Measurements from ENCODE around the gene UBE2J2. TPM values are rescaled to one million over a fixed set of nuclear protein-coding genes. Genes with fewer than 3 reads are reported as not detected.

Gene UBE2J2
- total and polyA plus RNA-seq, 9 donors, result 35.8 to 55.6 (median 41.2) TPM

GRCh38 chr1:1307923-1308755, 34.5 kb upstream of the UBE2J2 start, which contains the start of the genes ACAP3 and PUSL1:
Gene ACAP3 (minus strand): TSS chr1:1307930. CDS start chr1:1307815, 115 bp downstream.
Gene PUSL1 (plus strand): TSS chr1:1308597. CDS start chr1:1308644, 47 bp downstream.
- intact Hi-C loops (cut with DNase I), result no loop called here
- 1% methylated on average over 59 to 131 of the region's 131 CpGs for WGBS, 3 donors
- H3K4me1 ChIP-seq (ENCODE audit: insufficient read depth), result peaks cover 32% of the 10 kb centered on the region
- peak within 1 kb of the TSS; percentile 68 for H3K4me3 ChIP-seq
- peak within 1 kb of the TSS; percentile 67 to 91 for H3K27ac ChIP-seq
- DNase-seq, result peak; percentile 90 to 96 (median 92)
- peak in 1 of 3 donors; percentile 10 for TF ChIP-seq CTCF (IDR thresholded peaks at IDR 0.05)
- TF ChIP-seq EP300 (IDR thresholded peaks at IDR 0.05), result peak; percentile 23
- peak; percentile 51 for TF ChIP-seq POLR2A (IDR thresholded peaks at IDR 0.05)
- no peaks in the 10 kb centered on the region for H3K9me3 ChIP-seq
- H3K36me3 ChIP-seq, result no peaks in the 10 kb centered on the region
- no peaks in the 10 kb centered on the region for H3K27me3 ChIP-seq

GRCh38 chr1:1307261-1307922, 33.7 kb upstream of the UBE2J2 start:
- no peaks in the 10 kb centered on the region for H3K9me3 ChIP-seq
- intact Hi-C loops (cut with DNase I), result no loop called here
- no peaks in the 10 kb centered on the region for H3K36me3 ChIP-seq
- peak in 2 of 5 donors; percentile 68 to 72 for DNase-seq
- H3K27ac ChIP-seq, result peak overlapping the region; percentile 67 to 91
- 1 to 3% (median 2%) methylated on average over 33 to 83 of the region's 83 CpGs for WGBS, 3 donors
- peak overlapping the region; percentile 68 for H3K4me3 ChIP-seq
- H3K4me1 ChIP-seq (ENCODE audit: insufficient read depth), result peaks cover 32% of the 10 kb centered on the region
- H3K27me3 ChIP-seq, result no peaks in the 10 kb centered on the region
- no peak for TF ChIP-seq POLR2A (IDR thresholded peaks at IDR 0.05)
- TF ChIP-seq CTCF (IDR thresholded peaks at IDR 0.05), result no peak
- TF ChIP-seq EP300 (IDR thresholded peaks at IDR 0.05), result no peak

- Histone ChIP-seq H3K36me3 (no peaks in the 10 kb centered on the region), H3K4me1 (ENCODE audit: insufficient read depth) (peaks cover 32% of the 10 kb centered on the region), H3K27ac (peak overlapping the region in 1 of 2 donors; percentile 67), H3K4me3 (peak overlapping the region; percentile 68), H3K27me3 (no peaks in the 10 kb centered on the region), H3K9me3 (no peaks in the 10 kb centered on the region)
- intact Hi-C loops (cut with DNase I), result no loop called here
- no peak for DNase-seq
- WGBS, 3 donors, result 25 to 31% (median 26%) methylated on average over 27 of the region's 27 CpGs
- TF ChIP-seq EP300 (IDR thresholded peaks at IDR 0.05) (no peak), CTCF (IDR thresholded peaks at IDR 0.05) (no peak), POLR2A (IDR thresholded peaks at IDR 0.05) (no peak)
Observed at GRCh38 chr1:1306661-1307260, 33.1 kb upstream of the UBE2J2 start.

- DNase-seq, result no peak
- intact Hi-C loops (cut with DNase I), result no loop called here
Observed at GRCh38 chr1:1306070-1306660, 32.5 kb upstream of the UBE2J2 start.

More at GRCh38 chr1:1306070-1306660, 32.5 kb upstream of the UBE2J2 start:
- peak overlapping the region in 1 of 2 donors; percentile 76 for H3K27ac ChIP-seq
- WGBS, 3 donors, result 33 to 39% (median 39%) methylated on average over 10 to 11 of the region's 11 CpGs
- TF ChIP-seq POLR2A (IDR thresholded peaks at IDR 0.05), result no peak
- no peaks in the 10 kb centered on the region for H3K27me3 ChIP-seq
- H3K9me3 ChIP-seq, result no peaks in the 10 kb centered on the region
- H3K4me3 ChIP-seq, result peak overlapping the region; percentile 46
- peaks cover 32% of the 10 kb centered on the region for H3K4me1 ChIP-seq (ENCODE audit: insufficient read depth)
- H3K36me3 ChIP-seq, result no peaks in the 10 kb centered on the region
